ENCODE data around the gene NADK.
"Not testable (repeated sequence)": the region's sequence is repeated elsewhere in the genome, so short reads cannot be mapped to it uniquely, and the experiment has no call there.

DNA sequence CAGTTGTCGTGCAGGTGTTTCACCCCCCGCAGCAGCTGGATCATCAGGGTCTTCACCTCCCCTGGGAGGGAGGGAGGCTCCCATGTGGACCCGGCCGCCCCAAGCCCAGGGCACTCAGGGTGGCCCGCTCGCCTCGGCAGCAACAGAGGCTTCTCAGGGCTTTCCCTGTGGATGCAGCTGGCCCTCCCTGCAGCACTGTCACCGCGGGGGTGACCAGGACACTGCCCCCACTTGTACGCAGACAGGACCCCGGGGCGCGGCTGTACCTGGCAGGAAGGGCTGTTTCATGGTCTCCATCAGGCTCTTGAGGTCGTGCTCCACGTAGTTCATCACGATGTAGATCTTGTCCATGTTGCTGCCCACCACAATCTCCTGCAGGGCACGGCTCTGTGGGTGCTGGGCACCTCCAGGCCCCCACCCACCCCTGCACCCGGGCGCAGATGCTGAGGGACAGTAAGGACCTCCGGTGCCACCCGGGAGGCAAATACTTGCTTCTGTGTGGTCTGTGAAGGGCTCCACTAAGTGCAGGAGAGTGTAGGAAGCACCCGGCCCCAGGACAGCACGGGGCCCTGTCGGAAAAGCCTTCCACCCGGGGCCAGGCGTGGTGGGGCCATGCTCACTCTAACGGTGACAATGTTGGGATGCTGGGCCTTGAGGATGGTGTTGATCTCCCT, 73.8 kb downstream of the NADK start:
- TF ChIP-seq HCFC1 (IDR thresholded peaks at IDR 0.05; ENCODE audit: low read depth, low read length); MEIS2 (CRISPR knock-in tag; IDR thresholded peaks at IDR 0.05); NFATC3 (CRISPR knock-in tag; IDR thresholded peaks at IDR 0.05): not testable (repeated sequence)
- TF ChIP-seq, protein P1, sequence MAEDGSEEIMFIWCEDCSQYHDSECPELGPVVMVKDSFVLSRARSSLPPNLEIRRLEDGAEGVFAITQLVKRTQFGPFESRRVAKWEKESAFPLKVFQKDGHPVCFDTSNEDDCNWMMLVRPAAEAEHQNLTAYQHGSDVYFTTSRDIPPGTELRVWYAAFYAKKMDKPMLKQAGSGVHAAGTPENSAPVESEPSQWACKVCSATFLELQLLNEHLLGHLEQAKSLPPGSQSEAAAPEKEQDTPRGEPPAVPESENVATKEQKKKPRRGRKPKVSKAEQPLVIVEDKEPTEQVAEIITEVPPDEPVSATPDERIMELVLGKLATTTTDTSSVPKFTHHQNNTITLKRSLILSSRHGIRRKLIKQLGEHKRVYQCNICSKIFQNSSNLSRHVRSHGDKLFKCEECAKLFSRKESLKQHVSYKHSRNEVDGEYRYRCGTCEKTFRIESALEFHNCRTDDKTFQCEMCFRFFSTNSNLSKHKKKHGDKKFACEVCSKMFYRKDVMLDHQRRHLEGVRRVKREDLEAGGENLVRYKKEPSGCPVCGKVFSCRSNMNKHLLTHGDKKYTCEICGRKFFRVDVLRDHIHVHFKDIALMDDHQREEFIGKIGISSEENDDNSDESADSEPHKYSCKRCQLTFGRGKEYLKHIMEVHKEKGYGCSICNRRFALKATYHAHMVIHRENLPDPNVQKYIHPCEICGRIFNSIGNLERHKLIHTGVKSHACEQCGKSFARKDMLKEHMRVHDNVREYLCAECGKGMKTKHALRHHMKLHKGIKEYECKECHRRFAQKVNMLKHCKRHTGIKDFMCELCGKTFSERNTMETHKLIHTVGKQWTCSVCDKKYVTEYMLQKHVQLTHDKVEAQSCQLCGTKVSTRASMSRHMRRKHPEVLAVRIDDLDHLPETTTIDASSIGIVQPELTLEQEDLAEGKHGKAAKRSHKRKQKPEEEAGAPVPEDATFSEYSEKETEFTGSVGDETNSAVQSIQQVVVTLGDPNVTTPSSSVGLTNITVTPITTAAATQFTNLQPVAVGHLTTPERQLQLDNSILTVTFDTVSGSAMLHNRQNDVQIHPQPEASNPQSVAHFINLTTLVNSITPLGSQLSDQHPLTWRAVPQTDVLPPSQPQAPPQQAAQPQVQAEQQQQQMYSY (CRISPR knock-in tag; IDR thresholded peaks at IDR 0.05) = not testable (repeated sequence)

Data from HepG2 (cell line).